Panc1 (cell line): ENCODE data around the gene TECPR1.

Experiments
- CTCF ChIP-seq: fragments of 450-650 bp; IDR thresholded peaks from 2 replicates; pipeline ENCODE4 v1.5.1; 2017; ENCODE audit warnings: mild to moderate bottlenecking
- POLR2AphosphoS5 ChIP-seq: IDR thresholded peaks from 2 replicates; pipeline ENCODE4 v1.6.1; 2012; ENCODE audit warnings: mild to moderate bottlenecking, low read depth, low read length, moderate library complexity
- SIN3A ChIP-seq: IDR thresholded peaks from 2 replicates; pipeline ENCODE4 v1.6.1; 2012; ENCODE audit warnings: low read depth, mild to moderate bottlenecking, low read length, moderate library complexity, borderline replicate concordance; ENCODE audit not compliant: insufficient read depth

GRCh38 chr7:98221611-98222532 lies 30.2 kb downstream of the TECPR1 start:
- no peak for TF ChIP-seq CTCF
- no peak for TF ChIP-seq SIN3A
- TF ChIP-seq POLR2AphosphoS5 = no peak
